ENCODE data around the gene ALG9.

ALG9 gene

GRCh38 chr11:111852103-111852502, 19.3 kb downstream of the ALG9 start:
- Mint-ChIP-seq H3K4me1 (peaks cover 3% of the 10 kb centered on the region), H3K9me3 (no peaks in the 10 kb centered on the region), H3K27me3 (no peaks in the 10 kb centered on the region), H3K4me3 (no peak overlapping the region), H3K27ac (no peak overlapping the region), H3K36me3 (ENCODE audit: low read depth) (peaks cover 44% of the 10 kb centered on the region)
- ATAC-seq (no peak), DNase-seq (no peak)

GRCh38 chr11:111851636-111852035, 19.7 kb downstream of the ALG9 start:
- no peaks in the 10 kb centered on the region for H3K9me3 Mint-ChIP-seq
- peaks cover 6% of the 10 kb centered on the region for H3K4me1 Mint-ChIP-seq
- ATAC-seq (no peak), DNase-seq (no peak)
- H3K27ac Mint-ChIP-seq, result no peak overlapping the region
- no peaks in the 10 kb centered on the region for H3K27me3 Mint-ChIP-seq
- peaks cover 43% of the 10 kb centered on the region for H3K36me3 Mint-ChIP-seq (ENCODE audit: low read depth)
- no peak overlapping the region for H3K4me3 Mint-ChIP-seq

GRCh38 chr11:111851067-111851466, 20.3 kb downstream of the ALG9 start:
- H3K36me3 Mint-ChIP-seq (ENCODE audit: low read depth), result peaks cover 43% of the 10 kb centered on the region
- no peaks in the 10 kb centered on the region for H3K27me3 Mint-ChIP-seq
- H3K27ac Mint-ChIP-seq, result no peak overlapping the region
- no peaks in the 10 kb centered on the region for H3K9me3 Mint-ChIP-seq
- no peak overlapping the region for H3K4me3 Mint-ChIP-seq
- no peak for DNase-seq
- no peak for ATAC-seq
- H3K4me1 Mint-ChIP-seq, result peaks cover 6% of the 10 kb centered on the region

GRCh38 chr11:111849631-111850030, 21.8 kb downstream of the ALG9 start:
- Mint-ChIP-seq H3K27me3 (no peaks in the 10 kb centered on the region), H3K4me3 (no peak overlapping the region), H3K4me1 (peaks cover 6% of the 10 kb centered on the region), H3K36me3 (ENCODE audit: low read depth) (peaks cover 34% of the 10 kb centered on the region), H3K27ac (no peak overlapping the region), H3K9me3 (no peaks in the 10 kb centered on the region)
- no peak for DNase-seq
- no peak for ATAC-seq

- Mint-ChIP-seq H3K36me3 (ENCODE audit: low read depth) (peaks cover 19% of the 10 kb centered on the region), H3K27ac (no peak overlapping the region), H3K9me3 (no peaks in the 10 kb centered on the region), H3K27me3 (no peaks in the 10 kb centered on the region), H3K4me1 (peaks cover 6% of the 10 kb centered on the region), H3K4me3 (no peak overlapping the region)
- ATAC-seq (no peak), DNase-seq (no peak)
Observed at GRCh38 chr11:111846636-111847035, 24.7 kb downstream of the ALG9 start.

- ATAC-seq (no peak), DNase-seq (no peak)
- Mint-ChIP-seq H3K27me3 (no peaks in the 10 kb centered on the region), H3K4me1 (peaks cover 6% of the 10 kb centered on the region), H3K36me3 (ENCODE audit: low read depth) (peaks cover 20% of the 10 kb centered on the region), H3K9me3 (no peaks in the 10 kb centered on the region), H3K27ac (no peak overlapping the region), H3K4me3 (no peak overlapping the region)
Observed at GRCh38 chr11:111846063-111846462, 25.3 kb downstream of the ALG9 start.

GRCh38 chr11:111845276-111846028, 25.9 kb downstream of the ALG9 start:
- H3K4me3 Mint-ChIP-seq, result no peak overlapping the region
- H3K27me3 Mint-ChIP-seq, result no peaks in the 10 kb centered on the region
- H3K36me3 Mint-ChIP-seq (ENCODE audit: low read depth), result peaks cover 18% of the 10 kb centered on the region
- H3K4me1 Mint-ChIP-seq, result peaks cover 6% of the 10 kb centered on the region
- H3K9me3 Mint-ChIP-seq, result no peaks in the 10 kb centered on the region
- no peak for ATAC-seq
- H3K27ac Mint-ChIP-seq, result no peak overlapping the region
- DNase-seq, result no peak

GRCh38 chr11:111843661-111844060, 27.7 kb downstream of the ALG9 start:
- DNase-seq, result no peak
- no peaks in the 10 kb centered on the region for H3K9me3 Mint-ChIP-seq
- H3K27me3 Mint-ChIP-seq, result no peaks in the 10 kb centered on the region
- peaks cover 10% of the 10 kb centered on the region for H3K36me3 Mint-ChIP-seq (ENCODE audit: low read depth)
- no peak overlapping the region for H3K27ac Mint-ChIP-seq
- peaks cover 6% of the 10 kb centered on the region for H3K4me1 Mint-ChIP-seq
- no peak for ATAC-seq
- H3K4me3 Mint-ChIP-seq, result no peak overlapping the region

- Mint-ChIP-seq H3K9me3 (no peaks in the 10 kb centered on the region), H3K27me3 (no peaks in the 10 kb centered on the region), H3K36me3 (ENCODE audit: low read depth) (peaks cover 23% of the 10 kb centered on the region), H3K4me1 (peaks cover 10% of the 10 kb centered on the region), H3K27ac (no peak overlapping the region), H3K4me3 (no peak overlapping the region)
- peak; percentile 89 for DNase-seq
- ATAC-seq, result peak; percentile 81
Observed at GRCh38 chr11:111841370-111842053, 29.9 kb downstream of the ALG9 start.

GRCh38 chr11:111840143-111840542, 31.2 kb downstream of the ALG9 start:
- Mint-ChIP-seq H3K27me3 (no peaks in the 10 kb centered on the region), H3K4me3 (no peak overlapping the region), H3K9me3 (no peaks in the 10 kb centered on the region), H3K36me3 (ENCODE audit: low read depth) (peaks cover 35% of the 10 kb centered on the region), H3K27ac (no peak overlapping the region), H3K4me1 (peaks cover 13% of the 10 kb centered on the region)
- ATAC-seq (no peak), DNase-seq (no peak)

- H3K36me3 Mint-ChIP-seq (ENCODE audit: low read depth), result peaks cover 47% of the 10 kb centered on the region
- H3K4me3 Mint-ChIP-seq, result no peak overlapping the region
- H3K27me3 Mint-ChIP-seq, result no peaks in the 10 kb centered on the region
- H3K27ac Mint-ChIP-seq, result no peak overlapping the region
- DNase-seq (no peak), ATAC-seq (no peak)
- H3K9me3 Mint-ChIP-seq, result no peaks in the 10 kb centered on the region
- H3K4me1 Mint-ChIP-seq, result peaks cover 13% of the 10 kb centered on the region
Observed at GRCh38 chr11:111838054-111838453, 33.3 kb downstream of the ALG9 start.

- ATAC-seq (no peak), DNase-seq (no peak)
- Mint-ChIP-seq H3K36me3 (ENCODE audit: low read depth) (peaks cover 47% of the 10 kb centered on the region), H3K27me3 (no peaks in the 10 kb centered on the region), H3K9me3 (no peaks in the 10 kb centered on the region), H3K4me1 (peaks cover 13% of the 10 kb centered on the region), H3K27ac (no peak overlapping the region), H3K4me3 (no peak overlapping the region)
Observed at GRCh38 chr11:111837366-111837891, 34.0 kb downstream of the ALG9 start.

- Mint-ChIP-seq H3K27me3 (no peaks in the 10 kb centered on the region), H3K9me3 (no peaks in the 10 kb centered on the region), H3K27ac (no peak overlapping the region), H3K4me1 (peaks cover 13% of the 10 kb centered on the region), H3K4me3 (no peak overlapping the region), H3K36me3 (ENCODE audit: low read depth) (peaks cover 47% of the 10 kb centered on the region)
- ATAC-seq (peak; percentile 79), DNase-seq (no peak)
Observed at GRCh38 chr11:111836721-111837120, 34.7 kb downstream of the ALG9 start.

GRCh38 chr11:111836162-111836561, 35.2 kb downstream of the ALG9 start:
- DNase-seq (no peak), ATAC-seq (no peak)
- peaks cover 47% of the 10 kb centered on the region for H3K36me3 Mint-ChIP-seq (ENCODE audit: low read depth)
- no peak overlapping the region for H3K27ac Mint-ChIP-seq
- H3K4me1 Mint-ChIP-seq, result peaks cover 13% of the 10 kb centered on the region
- H3K4me3 Mint-ChIP-seq, result no peak overlapping the region
- no peaks in the 10 kb centered on the region for H3K9me3 Mint-ChIP-seq
- H3K27me3 Mint-ChIP-seq, result no peaks in the 10 kb centered on the region

- no peak for DNase-seq
- H3K36me3 Mint-ChIP-seq (ENCODE audit: low read depth), result peaks cover 46% of the 10 kb centered on the region
- H3K27ac Mint-ChIP-seq, result no peak overlapping the region
Observed at GRCh38 chr11:111835665-111836064, 35.7 kb downstream of the ALG9 start.

More at GRCh38 chr11:111835665-111836064, 35.7 kb downstream of the ALG9 start:
- Mint-ChIP-seq H3K9me3 (no peaks in the 10 kb centered on the region), H3K4me1 (peaks cover 13% of the 10 kb centered on the region), H3K27me3 (no peaks in the 10 kb centered on the region), H3K4me3 (no peak overlapping the region)
- no peak for ATAC-seq

All from activated naive CD8-positive, alpha-beta T cell treated with anti-CD3 and anti-CD28 coated beads, Interleukin-2, amount 50 U/mL, for 24 hours (primary cell).